HG03354 (cell line): ENCODE results near the gene NMRK2.
"Not testable (repeated sequence)": the region's sequence is repeated elsewhere in the genome, so short reads cannot be mapped to it uniquely, and the experiment has no call there.

Experiments
- ATAC-seq: cut with Tn5 transposase; IDR thresholded peaks from one replicate; pipeline ENCODE4 v1.9.1; 2021; ENCODE audit warnings: mild to moderate bottlenecking; ENCODE audit not compliant: unreplicated experiment, poor library complexity, severe bottlenecking

The NMRK2 gene

DNA sequence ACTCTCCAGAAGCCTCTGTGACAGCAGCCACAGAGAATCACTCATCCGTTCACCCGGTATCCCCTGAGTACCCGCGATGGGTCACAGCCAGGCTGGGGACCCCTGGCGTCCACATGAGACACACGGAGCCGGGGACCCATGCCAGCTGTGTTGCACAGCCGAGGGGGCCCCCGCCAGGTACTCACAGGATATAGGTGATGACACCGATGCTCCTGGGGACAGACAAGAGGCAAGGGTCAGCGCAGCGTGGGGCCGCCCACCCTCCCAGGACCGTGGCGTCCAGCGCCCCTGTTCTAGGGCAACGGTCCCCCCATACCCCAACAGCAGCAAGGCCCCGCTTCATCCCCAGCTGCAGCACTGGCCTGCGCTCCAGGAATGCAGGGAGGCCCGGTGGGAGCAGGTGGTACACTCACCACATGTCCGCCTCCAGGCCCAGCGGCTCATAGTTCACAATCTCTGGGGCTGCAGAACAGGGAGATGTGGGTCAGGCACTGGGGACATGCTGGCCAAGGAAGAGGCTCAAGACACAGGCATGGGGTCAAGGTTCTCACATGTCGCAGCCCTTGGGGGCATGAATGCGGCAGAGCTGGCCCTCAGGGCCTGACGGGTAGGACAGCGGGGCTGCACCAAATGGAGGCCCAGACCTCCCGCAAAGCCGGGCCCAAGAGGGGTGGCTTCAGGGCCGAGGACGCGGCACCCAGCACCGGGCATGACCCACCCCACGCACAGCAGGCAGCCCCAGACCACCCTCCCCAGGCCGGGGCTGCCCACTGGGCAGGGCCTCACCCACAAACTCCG lies 30.8 kb downstream of the NMRK2 start:
- no peak for ATAC-seq

DNA sequence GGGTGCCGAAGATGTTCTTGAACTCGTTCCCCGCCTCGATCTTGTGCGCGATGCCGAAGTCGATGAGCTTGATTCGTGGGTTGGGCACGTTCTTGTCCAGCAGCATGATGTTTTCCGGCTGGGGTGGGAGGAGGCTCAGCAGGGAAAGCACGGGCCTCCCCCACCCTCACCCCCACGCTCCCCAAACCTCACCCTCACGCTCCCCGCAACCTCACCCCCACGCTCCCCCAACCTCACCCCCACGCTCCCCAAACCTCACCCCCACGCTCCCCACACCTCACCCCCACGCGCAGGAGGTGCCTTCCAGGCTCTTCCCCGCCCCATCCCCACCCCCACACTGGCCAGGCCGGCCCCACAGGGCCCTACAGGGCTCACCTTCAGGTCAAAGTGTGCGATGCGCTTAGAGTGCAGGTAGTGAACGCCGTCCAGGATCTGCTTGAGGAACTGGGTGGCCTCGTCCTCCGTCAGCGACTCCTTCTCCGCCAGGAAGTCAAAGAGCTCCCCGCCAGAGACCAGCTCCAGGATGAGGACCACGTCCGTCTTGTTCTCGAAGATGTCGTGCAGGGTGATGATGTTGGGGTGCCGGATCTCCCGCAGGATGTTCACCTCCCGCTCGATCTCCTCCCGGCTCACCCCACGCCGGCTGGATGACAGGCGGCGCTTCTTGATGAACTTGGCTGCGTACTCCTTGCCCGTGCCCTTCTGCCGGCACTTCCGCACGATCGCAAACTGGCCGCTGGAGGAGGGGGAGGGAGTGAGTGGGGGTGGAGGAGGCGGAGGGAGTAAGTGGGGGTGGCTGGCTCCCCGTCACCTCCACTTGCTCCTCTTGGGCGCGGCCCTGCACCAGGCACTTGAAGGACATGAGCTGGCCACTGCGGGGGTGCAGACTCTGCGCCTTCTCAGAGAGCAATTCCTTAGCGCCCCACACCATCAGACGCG lies 31.7 kb downstream of the NMRK2 start:
- ATAC-seq = no peak

DNA sequence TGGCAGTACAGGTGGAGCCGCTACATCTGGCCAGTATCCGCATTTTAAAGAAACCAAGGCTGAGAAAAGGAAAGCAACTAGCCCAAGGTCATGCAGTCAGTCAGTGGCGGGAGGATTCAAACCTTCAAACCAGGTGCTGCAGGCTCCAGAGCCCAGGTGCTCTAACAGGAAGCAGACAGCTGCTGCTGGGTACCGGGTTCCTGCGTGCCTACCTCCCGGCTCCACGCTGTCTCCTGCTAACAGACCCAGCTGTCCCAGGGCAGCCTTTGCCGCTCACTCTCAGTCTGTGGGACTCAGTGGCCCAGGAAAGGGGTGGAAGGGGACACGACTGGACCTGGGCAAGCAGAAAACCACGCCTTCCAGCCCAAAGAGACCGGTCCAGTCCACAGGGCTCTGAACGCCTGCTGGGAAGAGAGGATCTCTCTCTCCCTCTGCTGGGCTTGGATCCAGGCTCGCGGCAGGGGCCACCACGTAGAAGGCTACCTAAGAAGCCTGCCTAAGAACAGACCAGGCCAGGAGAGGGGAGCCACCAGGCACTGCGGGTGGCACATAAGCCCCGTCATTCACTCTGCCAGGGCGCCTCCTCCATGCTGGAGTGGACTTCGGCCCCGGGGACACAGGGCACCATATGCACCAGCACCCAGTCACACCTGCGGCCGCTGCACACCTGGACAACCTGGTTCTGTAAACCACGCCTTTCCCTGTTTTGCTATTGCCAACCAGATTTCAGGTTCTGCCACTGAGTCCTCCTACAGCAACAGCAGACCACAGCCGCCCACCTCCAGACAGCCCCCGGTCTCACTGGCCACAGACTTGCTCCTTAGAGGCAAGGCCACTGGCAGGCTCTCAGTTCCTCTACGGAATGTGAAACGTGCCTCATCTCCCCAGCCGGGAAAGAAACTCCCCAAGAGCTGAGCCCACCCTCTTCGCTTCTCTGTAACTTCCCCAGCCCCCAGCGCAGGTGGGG lies 33.5 kb downstream of the NMRK2 start:
- ATAC-seq = no peak

DNA sequence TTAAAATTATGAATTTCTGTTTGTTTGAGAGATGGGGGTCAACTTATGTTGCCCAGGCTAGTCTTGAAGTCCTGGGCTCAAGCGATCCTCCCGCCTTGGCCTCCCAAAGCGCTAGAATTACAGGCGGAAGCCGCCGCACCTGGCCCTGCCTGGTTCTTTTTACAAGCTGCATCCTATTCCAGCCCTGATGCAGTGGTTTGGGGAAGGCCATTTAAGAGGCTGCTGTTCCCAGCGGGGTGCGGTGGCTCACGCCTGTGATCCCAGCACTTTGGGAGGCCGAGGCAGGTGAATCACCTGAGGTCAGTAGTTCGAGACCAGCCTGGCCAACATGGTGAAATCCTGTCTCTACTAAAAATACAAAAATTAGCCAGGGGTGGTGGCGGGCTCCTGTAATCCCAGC lies 35.1 kb downstream of the NMRK2 start:
- ATAC-seq = not testable (repeated sequence)

DNA sequence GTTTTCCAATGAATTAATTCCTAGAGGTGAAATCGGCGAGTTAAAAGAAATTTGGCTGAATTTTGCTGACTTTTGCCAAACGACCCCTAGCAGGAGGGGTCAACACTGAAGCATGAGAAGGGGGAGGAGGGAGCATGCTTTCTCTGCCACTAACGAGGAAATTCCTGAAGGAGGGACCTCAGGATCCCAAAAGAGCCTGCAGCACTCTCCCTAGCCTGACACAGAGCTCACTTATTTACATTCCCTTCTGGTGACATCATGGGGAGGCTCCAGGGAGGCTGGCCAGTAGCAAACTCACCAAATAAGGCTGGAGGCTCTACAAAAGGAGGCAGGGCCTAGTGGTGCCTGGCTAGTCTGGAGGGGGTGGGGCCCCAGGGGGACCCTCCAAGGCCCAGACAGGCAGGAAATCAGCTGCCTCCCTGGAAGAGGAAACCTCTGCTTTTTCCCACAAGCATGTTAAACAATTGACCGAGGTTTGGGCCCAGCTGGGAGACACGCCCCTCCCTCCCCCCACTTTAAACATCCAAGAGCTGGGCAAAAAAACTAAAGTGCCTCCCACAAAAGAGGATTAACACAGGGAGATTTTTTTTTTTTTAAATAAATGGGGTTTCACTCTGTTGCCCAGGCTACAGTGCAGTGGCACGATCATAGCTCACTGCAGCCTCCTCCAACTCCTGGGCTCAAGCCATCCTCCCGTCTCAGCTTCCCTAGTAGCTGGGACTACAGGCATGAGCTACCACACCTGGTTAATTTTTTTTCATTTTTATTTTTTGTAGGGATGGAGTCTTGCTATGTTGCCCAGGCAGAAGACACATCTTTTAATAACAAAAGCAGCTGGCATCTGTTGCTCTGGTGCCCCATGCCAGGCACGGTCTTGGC lies 35.9 kb downstream of the NMRK2 start:
- ATAC-seq = no peak

DNA sequence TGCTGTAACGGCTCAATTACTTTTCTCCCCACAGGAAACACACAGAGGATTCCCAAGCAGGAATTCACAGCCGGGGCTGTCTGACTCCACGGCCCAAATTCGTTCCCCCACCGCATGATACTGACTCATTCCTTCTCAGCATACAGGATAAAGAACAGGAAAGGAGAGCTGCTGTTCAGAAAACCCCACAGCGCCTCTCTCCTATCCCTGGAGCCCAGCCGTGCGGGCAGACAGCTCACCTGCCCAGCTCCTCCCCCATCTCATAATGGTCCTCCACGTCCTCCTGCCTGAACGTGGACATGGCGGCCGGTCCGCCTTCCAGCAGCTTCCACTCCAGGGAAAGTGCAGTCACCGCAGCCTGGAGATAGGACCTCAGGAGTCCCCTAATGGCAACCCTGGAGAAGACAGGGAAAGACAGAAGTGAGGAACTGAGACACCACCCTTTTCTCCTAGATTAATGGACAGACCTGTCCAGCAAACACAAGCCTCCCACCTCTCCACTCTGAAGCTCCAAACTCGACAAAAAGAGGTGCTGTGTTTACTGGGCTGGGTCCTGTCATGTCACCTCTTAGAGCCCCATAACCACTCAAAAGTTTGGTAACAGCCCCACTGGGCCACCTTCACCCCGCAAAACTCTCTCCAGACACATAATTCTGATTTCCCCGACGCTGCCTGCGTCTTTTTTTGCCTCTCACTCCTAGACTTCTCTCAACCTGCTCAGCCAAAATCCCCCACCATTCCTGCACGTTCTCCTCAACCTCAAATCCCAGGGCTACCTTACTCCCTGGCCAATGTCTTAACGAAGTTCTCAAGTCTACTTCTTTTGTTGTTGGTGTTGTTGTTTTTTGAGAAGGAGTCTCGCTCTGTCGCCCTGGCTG lies 36.8 kb downstream of the NMRK2 start:
- ATAC-seq = no peak

DNA sequence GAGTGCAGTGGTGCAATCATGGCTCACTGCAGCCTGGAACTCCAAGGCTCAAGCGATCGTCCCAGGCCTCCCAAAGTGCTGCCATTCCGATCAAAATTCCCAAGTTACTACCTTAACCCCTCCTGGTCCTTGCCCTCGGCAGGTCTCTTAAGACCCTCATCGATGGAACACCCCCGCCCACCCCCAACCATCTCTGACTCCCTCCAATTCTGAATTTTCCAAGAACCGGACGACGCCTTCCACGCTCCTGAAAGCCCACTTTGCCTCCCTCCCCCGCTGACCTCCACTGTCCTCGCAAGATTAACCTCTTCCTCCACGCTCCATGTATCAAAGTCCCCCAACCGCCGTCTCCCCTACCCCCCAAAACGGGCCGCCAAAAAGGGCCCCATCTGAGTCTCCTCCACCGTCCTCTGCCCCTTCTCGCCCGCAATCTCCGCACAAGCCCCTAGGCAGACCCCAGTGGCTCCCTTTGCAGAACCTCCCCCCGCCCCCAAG lies 37.5 kb downstream of the NMRK2 start:
- ATAC-seq = no peak

DNA sequence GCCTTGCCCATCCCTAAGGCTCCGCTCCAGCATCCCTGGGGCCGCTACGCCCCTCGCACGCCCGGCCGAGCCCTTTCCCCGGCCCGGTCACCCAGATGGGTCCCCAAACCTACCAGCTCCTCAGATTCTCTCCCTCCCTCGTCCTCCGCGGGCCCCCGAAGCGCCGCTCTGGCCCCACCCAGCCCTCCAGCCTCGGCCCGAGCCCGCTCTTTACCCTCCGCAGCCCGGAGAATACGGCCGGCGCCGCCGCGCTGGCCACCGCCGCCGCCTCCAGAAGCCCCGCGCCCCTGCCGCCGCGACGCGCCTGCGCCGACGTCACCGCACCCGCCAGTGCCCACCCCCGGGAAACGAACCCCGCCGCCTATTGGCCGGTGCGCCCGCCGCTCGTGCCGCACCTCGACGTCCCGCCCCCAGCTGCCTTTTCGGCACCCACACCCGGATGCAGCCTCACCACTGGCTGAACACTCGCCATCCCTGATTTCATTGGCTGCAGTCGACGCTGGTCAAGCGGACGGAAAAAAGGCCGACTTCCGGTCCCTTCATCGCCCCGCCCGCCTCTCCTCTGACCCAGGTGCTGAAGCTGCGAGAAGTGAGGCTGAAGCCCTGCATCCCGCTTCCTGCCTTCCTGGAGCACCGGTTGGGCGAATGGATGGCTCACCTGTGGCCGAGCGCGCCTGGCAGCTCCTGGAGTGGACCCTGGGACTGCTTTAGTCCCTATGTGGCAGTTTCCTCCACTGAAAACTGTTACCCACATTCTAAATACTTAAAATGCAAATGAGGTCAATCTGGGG lies 38.1 kb downstream of the NMRK2 start, which contains the start of gene DAPK3:
Gene DAPK3, minus strand, starts transcription at position 292 of the 791 bp plus-strand sequence. CDS start 1,364 bp downstream, outside the sequence.
- peak; percentile 93 for ATAC-seq

DNA sequence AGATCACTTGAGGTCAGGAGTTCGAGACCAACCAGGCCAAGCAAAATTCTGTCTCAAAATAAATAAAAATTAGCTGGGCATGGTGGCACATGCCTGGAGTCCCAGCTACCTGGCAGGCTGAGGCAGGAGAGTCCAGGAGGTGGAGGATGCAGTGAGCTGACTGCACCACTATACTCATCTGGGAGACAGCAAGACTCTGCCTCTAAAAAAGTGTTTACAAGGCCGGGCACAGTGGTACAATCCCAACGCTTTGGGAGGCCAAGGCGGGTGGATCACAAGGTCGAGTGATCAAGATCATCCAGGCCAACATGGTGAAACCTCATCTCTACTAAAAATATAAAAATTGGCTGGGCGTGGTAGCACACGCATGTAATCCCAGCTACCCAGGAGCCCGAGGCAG lies 42.3 kb downstream of the NMRK2 start:
- ATAC-seq = no peak

DNA sequence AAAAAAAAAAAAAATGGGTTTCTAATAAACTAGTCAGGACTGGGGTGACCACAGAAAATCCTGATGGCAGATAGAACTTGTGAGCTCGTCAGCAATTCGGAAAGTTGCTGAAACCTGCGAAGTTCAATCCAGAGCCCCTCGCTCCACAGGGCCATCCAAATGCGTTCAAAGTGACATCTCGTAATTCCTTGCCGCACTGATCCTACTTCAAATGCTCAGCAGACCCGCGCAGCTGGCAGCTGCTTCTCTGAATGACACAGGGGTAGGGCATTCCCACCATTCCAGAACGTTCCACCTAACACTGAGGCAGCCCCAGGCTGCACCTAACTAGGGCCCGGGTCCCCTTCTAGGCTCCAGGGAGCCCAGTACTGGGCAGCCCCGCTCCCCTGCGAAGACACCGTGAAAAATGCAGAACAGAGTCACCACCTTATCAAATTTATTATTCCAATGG lies 42.8 kb downstream of the NMRK2 start:
- ATAC-seq = no peak

DNA sequence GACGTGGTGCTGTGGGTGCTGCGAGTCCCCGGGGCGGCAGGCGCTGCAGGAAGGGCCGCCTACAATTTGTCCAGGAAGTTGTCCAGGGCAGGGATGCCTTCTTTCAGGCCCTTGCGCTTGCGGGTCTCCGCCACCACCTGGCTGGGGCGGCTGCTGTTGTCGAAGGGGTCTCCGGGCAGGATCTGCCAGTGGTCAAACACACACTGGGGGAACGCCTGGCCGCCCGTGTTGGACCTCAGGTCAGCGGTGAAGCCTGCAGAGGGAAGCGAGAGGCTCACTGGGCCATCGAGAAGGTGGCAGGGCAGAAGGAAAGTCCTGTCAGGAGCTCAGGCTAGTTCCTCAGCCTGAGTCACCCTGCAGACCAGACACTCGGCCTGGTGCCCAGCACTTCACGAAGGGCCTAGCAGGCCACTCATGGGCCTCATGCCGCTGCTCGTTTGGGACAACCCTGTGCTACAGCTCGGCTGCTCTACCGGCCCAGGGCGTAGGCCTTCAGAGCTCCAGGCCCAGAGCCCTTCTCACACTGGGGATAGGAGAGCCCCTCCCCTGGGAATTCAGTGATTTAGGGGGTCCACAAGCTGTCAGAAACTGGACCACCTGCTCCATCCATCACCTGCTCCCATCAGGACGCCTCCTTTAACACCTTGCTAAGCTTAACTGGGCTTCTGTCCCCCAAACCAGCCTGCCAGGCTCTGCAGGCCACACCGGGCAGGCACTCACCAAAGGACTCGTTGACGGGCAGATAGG lies 43.8 kb downstream of the NMRK2 start:
- ATAC-seq = no peak

DNA sequence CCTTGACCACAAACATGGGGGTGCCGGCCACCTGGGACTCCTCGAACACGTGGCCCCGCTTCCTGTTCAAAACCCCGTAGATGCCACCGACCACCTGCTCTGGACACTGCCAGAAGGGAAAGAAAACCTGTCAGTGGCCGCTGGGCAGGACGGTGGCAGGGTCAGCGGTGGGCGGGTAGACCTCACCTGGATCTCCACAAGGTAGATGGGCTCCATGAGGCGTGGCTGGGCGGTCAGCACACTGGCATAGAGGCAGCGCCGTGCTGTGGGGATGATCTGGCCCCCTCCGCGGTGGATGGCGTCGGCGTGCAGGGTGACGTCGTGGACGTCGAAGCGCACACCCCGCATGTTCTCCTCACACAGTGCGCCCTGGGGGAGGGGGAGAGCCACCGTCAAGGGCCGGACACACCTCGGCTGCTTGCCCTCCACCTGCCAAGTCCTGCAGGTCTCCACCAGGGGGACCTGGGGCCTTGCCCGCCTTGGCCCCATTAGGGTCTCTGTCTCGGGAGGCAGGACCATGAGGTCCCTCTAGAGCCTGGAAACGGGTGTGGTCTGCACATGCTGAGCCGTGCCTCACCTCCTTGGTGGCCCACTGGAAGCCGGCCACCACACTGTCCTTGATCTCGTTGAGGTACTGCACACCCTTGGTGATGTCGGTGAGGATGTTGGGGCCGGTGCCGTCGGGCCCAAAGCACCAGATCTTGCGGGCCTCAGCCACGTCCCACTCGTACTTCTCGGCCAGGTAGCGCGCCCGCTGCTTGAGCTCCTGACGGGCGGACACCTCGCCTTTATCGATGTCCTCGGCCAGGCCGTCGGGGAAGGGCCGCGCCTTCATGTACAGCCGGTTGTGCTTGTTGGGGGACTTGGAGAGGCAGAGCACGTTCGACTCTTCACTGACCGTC lies 44.6 kb downstream of the NMRK2 start:
- ATAC-seq = no peak

DNA sequence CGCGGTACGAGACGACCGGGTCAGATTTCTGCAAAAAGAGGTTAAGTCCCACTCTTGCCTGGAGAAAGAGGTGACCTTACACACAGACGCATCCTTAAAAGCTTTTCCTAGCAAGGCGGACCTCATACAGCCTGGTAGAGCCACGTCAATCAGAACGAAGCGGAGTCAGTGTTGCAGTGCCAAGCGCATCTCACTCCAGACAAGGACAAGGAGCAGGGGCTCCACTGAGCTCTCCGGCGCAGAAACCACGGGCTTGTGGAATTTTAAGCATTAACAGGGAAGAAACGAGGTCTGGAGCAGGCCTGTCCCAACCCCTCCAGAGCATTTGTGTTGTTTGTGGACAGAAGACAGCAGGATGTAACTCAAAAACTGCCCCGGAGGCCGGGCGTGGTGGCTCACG lies 45.3 kb downstream of the NMRK2 start:
- ATAC-seq = no peak

DNA sequence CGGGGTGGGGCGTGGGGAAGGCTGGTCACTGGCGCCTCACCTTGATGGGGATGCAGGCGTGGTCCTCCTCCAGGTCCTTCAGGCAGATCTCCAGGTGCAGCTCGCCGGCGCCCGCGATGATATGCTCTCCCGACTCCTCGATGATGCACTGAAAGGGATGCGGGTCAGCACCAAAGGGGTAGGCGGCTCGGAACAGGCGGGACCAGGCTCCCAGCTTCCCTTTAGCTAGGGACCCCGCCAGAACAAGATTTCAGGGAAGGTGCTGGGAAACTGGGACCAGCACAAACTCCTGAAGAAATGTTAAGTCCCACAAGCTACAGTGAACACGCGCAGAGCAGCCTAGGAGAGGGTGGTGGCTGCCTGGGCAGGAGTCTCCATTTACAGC lies 46.4 kb downstream of the NMRK2 start:
- no peak for ATAC-seq

DNA sequence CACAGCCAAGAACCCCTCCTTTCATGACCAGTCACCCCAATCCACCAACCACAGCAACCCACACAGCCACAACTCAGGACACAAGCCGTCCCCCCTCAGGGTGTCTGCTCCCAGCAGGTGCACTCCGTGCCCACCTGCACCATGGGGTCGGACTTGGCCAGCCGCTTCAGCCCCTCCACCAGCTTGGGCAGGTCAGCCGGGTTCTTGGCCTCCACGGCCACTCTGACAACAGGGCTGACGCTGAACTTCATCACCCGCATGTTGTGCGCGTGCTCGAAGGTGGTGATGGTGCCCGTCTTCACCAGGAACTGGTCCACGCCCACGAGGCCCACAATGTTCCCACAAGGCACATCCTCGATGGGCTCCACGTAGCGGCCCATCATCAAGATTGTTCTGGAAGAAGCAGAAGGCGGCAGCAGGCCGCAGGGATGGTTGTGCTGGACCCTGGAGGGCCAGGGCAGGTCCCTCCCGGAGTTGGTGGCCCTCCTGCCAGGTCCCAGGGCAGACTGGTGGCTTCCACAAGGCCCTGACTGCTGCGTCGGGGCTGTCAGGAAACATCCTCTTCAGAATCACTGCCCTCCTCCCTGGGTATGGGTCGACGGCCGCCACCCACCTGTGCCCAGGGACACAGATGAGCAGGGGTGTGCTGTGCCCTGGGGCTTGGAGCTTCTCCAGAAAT lies 46.9 kb downstream of the NMRK2 start:
- no peak for ATAC-seq
